ENCODE results near the gene R3HDM1. TPM values are rescaled to one million over a fixed set of nuclear protein-coding genes. Genes with fewer than 3 reads are reported as not detected.

R3HDM1 gene
- total and polyA plus RNA-seq, 8 donors, result 22.2 to 42.2 (median 37.8) TPM

DNA sequence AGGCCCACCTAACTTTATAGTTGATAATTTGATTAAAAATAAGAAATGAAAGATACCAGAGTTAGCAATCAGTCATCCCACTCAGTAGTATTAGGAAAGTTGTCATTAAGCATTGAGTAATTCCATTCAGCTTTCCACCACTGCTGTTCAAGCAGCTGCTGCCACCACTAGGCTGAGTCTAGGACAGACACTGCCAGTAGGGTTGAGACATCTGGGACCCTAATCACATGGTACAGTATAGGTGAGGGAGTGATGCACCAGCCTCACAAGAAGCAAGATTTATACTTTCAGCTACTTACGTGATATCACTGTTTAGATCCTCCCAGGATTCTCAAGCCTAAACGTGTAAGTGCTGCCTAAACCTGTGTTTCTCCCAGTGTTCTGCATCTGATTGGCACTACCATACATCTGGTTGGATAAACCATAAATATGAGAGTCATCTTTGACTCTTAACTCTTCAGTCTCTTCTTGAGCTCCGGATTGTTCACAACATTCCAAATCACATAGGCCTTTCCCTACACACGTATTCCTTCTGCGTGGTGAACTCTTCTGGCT is 213.6 kb downstream of the R3HDM1 start:
- DNase-seq (no peak), ATAC-seq (no peak)
- H3K27me3 ChIP-seq, result no peaks in the 10 kb centered on the region
- TF ChIP-seq, protein P1, sequence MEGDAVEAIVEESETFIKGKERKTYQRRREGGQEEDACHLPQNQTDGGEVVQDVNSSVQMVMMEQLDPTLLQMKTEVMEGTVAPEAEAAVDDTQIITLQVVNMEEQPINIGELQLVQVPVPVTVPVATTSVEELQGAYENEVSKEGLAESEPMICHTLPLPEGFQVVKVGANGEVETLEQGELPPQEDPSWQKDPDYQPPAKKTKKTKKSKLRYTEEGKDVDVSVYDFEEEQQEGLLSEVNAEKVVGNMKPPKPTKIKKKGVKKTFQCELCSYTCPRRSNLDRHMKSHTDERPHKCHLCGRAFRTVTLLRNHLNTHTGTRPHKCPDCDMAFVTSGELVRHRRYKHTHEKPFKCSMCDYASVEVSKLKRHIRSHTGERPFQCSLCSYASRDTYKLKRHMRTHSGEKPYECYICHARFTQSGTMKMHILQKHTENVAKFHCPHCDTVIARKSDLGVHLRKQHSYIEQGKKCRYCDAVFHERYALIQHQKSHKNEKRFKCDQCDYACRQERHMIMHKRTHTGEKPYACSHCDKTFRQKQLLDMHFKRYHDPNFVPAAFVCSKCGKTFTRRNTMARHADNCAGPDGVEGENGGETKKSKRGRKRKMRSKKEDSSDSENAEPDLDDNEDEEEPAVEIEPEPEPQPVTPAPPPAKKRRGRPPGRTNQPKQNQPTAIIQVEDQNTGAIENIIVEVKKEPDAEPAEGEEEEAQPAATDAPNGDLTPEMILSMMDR (IDR thresholded peaks at IDR 0.05), result no peak
- H3K4me3 ChIP-seq, result no peak overlapping the region
- H3K36me3 ChIP-seq, result peaks cover 0 to 24% of the 10 kb centered on the region in 2 donors
- H3K4me1 ChIP-seq, result peaks cover 12 to 49% of the 10 kb centered on the region in 2 donors
- intact Hi-C loops (cut with DNase I), result no loop called here
- H3K9me3 ChIP-seq, result no peaks in the 10 kb centered on the region
- no peak overlapping the region for H3K27ac ChIP-seq

DNA sequence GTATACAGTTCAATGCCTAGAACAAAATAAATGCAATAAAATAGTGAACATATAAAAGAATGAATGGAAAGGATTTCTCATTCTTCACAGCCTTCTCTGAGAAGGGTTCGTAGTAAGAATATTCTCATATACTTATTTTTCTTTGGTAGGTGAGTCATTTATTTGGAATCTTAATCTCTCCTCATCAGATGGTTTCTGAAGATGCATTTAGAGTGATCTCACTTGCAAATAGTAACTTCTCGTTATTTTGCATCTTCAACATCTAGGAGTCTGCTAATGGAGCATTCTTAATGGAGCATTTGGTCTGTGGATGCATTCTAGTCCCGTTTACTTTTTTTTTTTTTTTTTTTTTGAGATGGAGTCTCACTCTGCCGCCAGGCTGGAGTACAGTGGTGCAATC is 214.3 kb downstream of the R3HDM1 start:
- H3K4me3 ChIP-seq, result no peak overlapping the region
- ATAC-seq, result no peak
- TF ChIP-seq, protein P1 (IDR thresholded peaks at IDR 0.05), result no peak

DNA sequence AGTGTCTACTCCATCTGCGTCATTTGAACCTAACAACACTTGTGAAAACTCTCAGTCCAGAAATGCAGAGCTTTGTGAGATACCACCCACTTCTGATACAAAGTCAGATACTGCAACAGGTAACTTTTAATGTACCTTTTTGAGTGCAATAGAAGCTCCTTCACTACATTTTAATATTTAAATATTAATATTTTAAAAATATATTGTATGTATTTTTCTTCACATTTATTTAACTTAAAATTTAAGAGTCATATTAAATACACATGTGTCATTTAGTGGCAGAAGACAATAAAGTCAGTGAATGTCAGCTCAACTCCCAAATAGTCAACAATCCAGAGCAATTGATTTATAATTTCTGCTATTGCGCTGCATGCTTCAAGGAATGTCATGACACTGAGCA is 224.3 kb downstream of the R3HDM1 start:
- TF ChIP-seq, protein P1 (IDR thresholded peaks at IDR 0.05), result no peak
- no peak for ATAC-seq

More for the DNA sequence above, 214.3 kb downstream of the R3HDM1 start:
- Histone ChIP-seq H3K27me3 (no peaks in the 10 kb centered on the region), H3K4me1 (peaks cover 12 to 49% of the 10 kb centered on the region in 2 donors), H3K27ac (no peak overlapping the region), H3K36me3 (peaks cover 0 to 32% of the 10 kb centered on the region in 2 donors), H3K9me3 (no peaks in the 10 kb centered on the region)
- intact Hi-C loops (cut with DNase I), result no loop called here
- no peak for DNase-seq

DNA sequence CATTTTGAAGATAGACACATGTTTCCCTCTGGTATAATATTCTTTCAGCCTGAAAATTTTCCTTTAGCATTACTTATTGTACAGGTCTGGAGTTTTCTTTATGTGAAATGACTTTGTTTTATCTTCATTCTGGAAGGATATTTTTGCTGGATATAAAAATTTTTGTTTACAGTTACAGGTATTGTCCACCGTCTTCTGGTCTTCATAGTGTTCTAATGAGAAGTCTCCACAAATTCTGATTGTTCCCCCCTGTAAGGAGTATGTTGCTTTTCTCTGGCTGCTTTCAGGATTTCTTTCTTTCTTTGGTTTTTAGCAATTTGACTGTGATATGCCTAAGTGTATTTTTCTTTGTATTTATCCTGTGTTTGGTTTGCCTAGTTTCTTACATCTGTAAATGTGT is 225.4 kb downstream of the R3HDM1 start:
- H3K27me3 ChIP-seq, result no peaks in the 10 kb centered on the region
- intact Hi-C loops (cut with DNase I), result no loop called here
- no peaks in the 10 kb centered on the region for H3K4me1 ChIP-seq
- TF ChIP-seq, protein P1 (IDR thresholded peaks at IDR 0.05), result no peak
- DNase-seq, result no peak
- H3K4me3 ChIP-seq, result no peak overlapping the region
- H3K27ac ChIP-seq, result no peak overlapping the region
- H3K9me3 ChIP-seq, result peaks cover 0 to 17% of the 10 kb centered on the region in 2 donors
- no peak for ATAC-seq
- H3K36me3 ChIP-seq, result peaks cover 4 to 98% of the 10 kb centered on the region in 2 donors

More for the DNA sequence above, 224.3 kb downstream of the R3HDM1 start:
- intact Hi-C loops (cut with DNase I), result no loop called here
- no peak overlapping the region for H3K27ac ChIP-seq
- H3K4me1 ChIP-seq, result no peaks in the 10 kb centered on the region
- peaks cover 4 to 94% of the 10 kb centered on the region in 2 donors for H3K36me3 ChIP-seq
- no peak overlapping the region for H3K4me3 ChIP-seq
- H3K9me3 ChIP-seq, result peaks cover 0 to 17% of the 10 kb centered on the region in 2 donors
- no peak for DNase-seq
- H3K27me3 ChIP-seq, result no peaks in the 10 kb centered on the region

DNA sequence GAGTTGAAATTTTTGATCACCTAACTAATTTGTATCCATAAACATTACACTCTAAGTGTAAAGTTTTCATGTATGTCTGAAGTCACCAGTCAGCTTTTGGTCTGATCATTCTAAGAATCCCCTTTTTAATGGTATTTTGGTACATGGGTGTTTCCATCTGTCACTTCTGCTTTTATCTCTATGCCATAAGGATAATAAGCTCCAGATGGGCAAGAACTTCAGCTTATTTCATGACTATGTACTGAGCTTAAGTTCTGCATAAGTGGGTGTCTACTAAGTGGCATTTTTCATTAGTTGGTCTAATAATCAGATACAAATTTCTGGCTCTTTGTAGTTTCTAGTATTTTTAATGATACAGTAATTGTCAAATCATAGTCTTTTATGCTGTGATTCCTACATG is 230.7 kb downstream of the R3HDM1 start:
- no peak overlapping the region for H3K4me3 ChIP-seq
- H3K27me3 ChIP-seq, result no peaks in the 10 kb centered on the region
- TF ChIP-seq, protein P1 (IDR thresholded peaks at IDR 0.05), result no peak
- peaks cover 0 to 98% of the 10 kb centered on the region in 2 donors for H3K36me3 ChIP-seq
- no peak for DNase-seq
- H3K27ac ChIP-seq, result no peak overlapping the region
- intact Hi-C loops (cut with DNase I), result no loop called here
- no peak for ATAC-seq
- no peaks in the 10 kb centered on the region for H3K4me1 ChIP-seq
- H3K9me3 ChIP-seq, result peaks cover 0 to 6% of the 10 kb centered on the region in 2 donors
